ENCODE data around the gene POLR1G.
A peak's percentile ranks its signal among the peaks of the same experiment; 100 is the strongest.
"Not testable (repeated sequence)": the region's sequence is repeated elsewhere in the genome, so short reads cannot be mapped to it uniquely, and the experiment has no call there.

POLR1G gene

GRCh38 chr19:45423033-45423588 is 16.7 kb downstream of the POLR1G start:
- no peak for DNase-seq

- DNase-seq: peak; percentile 97
Observed at GRCh38 chr19:45423589-45424190, 17.2 kb downstream of the POLR1G start, which contains the start of gene ERCC1. Gene ERCC1, minus strand, starts transcription at chr19:45423917. Its CDS starts 543 bp downstream, at chr19:45423374.

GRCh38 chr19:45424191-45425058 is 18.0 kb downstream of the POLR1G start:
- peak; percentile 73 for DNase-seq

- DNase-seq: no peak
Observed at GRCh38 chr19:45428384-45429231, 22.2 kb downstream of the POLR1G start.

DNA sequence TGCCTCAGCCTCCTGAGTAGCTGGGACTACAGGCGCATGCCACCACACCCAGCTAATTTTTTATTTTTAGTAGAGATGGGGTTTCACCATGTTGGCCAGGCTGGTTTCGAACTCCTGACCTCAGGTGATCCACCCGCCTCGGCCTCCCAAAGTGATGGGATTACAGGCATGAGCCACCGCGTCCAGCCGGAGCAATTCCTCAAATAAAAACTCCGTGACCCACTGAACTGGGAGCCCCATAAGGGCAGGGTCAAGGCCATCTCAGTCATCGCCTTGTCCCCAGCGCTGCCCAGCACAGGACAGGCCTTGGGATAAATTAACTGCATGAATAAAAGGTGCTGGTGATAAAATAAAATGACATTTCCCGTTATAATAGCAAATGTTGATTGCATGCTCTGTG is 23.5 kb downstream of the POLR1G start:
- DNase-seq: not testable (repeated sequence)

- DNase-seq: not testable (repeated sequence)
Observed at GRCh38 chr19:45431008-45431407, 24.6 kb downstream of the POLR1G start.

DNA sequence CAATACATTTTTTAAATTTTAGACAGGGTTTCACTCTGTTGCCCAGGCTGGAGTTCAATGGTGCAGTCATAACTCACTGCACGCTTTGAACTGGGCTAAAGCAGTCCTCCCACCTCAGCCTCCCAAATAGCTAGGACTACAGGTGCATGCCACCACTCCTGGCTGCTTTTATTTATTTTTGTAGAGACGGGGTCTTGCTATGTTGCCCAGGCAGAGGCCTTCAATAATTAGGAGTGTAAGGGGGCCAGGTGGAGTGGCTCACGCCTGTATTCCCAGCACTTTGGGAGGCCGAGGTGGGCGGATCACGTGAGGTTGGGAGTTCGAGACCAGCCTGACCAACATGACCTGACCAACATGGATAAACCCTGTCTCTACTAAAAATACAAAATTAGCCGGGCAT is 26.1 kb downstream of the POLR1G start:
- not testable (repeated sequence) for DNase-seq

DNA sequence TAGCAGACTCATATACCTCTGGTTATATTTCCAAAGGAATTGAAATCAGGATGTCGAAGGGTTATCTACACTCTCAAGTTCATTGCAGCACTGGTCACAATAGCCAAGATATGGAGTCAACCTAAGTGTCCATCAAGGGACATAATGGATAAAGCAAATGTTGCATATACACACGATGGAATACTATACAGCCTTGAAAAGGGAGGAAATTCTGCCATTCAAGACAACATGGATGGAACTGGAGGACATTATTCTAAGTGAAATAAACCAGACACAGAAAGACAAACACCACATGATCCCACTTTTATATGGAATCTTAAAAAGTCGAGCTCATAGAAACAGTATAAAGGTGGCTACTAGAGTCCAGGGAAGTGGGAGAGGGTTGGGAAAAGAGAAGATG is 30.9 kb downstream of the POLR1G start:
- no peak for DNase-seq

- no peak for DNase-seq
Observed at GRCh38 chr19:45439190-45439568, 32.7 kb downstream of the POLR1G start.

DNA sequence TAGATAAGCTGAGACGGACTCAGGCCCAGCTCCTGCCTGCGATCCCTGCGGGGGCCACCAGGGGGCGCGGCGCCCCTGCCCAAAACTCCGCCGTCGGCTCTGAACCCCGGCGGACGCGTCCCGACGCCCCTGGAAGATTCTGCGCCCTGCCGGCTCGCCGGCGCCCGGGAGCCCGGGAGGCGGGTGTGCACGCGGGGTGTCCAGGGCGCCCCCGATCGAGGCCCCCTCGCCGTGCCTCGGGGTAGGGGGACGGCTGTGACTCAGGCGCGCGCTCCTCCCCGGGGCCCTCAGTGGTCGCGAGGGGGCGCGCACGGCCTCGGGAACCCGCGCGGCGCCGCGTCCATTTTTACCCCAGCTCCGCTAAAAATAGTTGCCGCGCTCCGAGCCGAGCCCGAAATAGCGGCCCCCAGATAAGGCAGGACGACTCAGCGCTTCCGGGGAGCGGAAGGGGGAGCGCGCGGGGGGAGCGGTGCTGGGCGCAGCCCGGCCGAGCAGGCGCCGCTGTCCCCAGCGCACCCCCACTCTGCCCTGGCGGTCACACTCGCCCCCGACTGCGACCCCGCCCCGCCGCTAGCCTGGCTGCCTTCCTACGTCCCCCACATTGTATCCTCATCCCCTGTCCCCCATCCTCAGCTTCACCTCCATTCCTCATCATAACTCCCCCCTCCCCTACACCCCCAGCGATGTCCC is 33.3 kb downstream of the POLR1G start:
- DNase-seq: peak; percentile 89

GRCh38 chr19:45440259-45440638 is 33.8 kb downstream of the POLR1G start:
- no peak for DNase-seq

GRCh38 chr19:45440873-45441654 is 34.6 kb downstream of the POLR1G start:
- DNase-seq: no peak

- no peak for DNase-seq
Observed at GRCh38 chr19:45442408-45442777, 35.9 kb downstream of the POLR1G start.

- no peak for DNase-seq
Observed at GRCh38 chr19:45442778-45443461, 36.5 kb downstream of the POLR1G start.

- no peak for DNase-seq
Observed at GRCh38 chr19:45443462-45444317, 37.2 kb downstream of the POLR1G start.

GRCh38 chr19:45444318-45445041 is 38.0 kb downstream of the POLR1G start:
- DNase-seq: peak; percentile 43

DNA sequence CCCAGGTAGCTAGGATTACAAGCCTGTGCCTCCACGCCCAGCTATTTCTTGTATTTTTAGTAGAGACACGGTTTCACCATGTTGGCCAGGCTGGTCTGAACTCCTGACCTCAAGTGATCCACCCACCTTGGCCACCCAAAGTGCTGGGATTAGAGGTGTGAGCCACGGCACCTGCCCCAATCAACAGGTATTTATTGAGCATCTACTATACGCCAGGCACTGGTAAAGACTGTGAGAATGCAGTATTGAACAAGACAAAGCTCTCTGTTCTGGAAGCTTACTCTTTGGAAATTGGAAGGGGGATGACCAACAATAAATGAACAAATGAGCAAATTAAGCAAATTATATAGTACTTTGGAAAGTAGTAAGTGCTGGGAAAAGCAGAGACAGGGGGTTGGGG is 38.7 kb downstream of the POLR1G start:
- no peak for DNase-seq

DNA sequence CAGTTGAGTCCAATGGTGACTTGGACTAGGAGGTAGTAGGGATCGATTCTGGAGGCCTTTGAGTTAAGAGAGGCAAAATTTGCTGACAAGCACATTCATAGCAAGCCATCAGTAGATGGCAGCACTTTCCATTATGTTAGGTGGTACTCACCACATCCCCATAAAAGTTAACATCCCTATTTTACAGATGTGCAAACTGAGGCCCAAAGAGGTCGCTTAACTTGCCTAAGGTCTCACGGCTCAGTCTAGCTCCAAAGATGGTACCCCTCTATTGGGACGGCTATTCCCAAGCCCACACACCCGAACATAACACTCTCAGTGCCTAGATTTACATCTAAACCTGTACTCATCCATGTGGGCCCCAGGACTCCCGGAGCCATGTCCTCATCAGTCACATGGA is 39.9 kb downstream of the POLR1G start:
- no peak for DNase-seq

DNA sequence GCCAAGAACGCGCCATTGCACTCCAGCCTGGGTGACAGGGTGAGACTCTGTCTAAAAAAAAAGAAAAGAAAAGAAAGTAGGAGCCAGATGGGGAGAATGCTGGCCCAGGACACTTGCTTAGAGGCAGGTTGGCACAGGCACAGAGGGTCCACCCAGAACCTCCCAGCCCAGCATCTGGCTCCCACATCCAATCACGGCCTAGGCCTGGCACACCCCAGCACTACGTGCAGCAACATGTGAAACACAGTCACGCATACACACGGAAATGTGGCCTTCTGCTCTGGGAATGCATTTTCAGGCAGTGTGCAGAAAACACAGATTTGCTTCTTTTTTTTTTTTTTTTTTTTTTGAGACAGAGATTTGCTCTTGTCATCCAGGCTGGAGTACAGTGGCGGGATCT is 40.5 kb downstream of the POLR1G start:
- DNase-seq: no peak

DNA sequence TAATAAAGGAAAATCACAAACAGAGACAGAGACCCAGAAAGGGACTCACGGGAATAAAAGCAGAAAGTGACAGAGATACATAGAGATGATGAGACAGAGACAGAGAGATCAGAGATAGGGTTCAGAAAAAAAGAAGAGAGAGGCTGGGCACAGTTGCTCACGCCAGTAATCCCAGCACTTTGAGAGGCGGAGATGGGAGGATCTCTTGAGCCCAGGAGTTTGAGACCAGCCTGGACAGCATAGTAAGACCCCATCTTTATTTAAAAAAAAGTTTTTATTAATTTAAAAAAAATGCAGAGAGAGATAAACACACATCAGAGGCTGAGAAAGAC is 41.9 kb downstream of the POLR1G start:
- no peak for DNase-seq
